22Rv1 (cell line): ENCODE measurements around the gene PLXDC2.

Source experiments
- ZFX ChIP-seq: fragments of 450-650 bp; IDR thresholded peaks from 2 replicates; pipeline ENCODE4 v1.6.1; 2017; ENCODE audit warnings: antibody characterized with exemption, borderline replicate concordance
- TF ChIP-seq, protein P1 (sequence below): fragments of 450-650 bp; IDR thresholded peaks from 2 replicates; pipeline ENCODE4 v1.5.1; 2017; ENCODE audit warnings: mild to moderate bottlenecking

- TF ChIP-seq, protein P1, sequence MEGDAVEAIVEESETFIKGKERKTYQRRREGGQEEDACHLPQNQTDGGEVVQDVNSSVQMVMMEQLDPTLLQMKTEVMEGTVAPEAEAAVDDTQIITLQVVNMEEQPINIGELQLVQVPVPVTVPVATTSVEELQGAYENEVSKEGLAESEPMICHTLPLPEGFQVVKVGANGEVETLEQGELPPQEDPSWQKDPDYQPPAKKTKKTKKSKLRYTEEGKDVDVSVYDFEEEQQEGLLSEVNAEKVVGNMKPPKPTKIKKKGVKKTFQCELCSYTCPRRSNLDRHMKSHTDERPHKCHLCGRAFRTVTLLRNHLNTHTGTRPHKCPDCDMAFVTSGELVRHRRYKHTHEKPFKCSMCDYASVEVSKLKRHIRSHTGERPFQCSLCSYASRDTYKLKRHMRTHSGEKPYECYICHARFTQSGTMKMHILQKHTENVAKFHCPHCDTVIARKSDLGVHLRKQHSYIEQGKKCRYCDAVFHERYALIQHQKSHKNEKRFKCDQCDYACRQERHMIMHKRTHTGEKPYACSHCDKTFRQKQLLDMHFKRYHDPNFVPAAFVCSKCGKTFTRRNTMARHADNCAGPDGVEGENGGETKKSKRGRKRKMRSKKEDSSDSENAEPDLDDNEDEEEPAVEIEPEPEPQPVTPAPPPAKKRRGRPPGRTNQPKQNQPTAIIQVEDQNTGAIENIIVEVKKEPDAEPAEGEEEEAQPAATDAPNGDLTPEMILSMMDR: no peak
- TF ChIP-seq ZFX: no peak
Measured at GRCh38 chr10:19966751-19967150, 150.5 kb downstream of the PLXDC2 start.
